SJSA1 (cell line): ENCODE measurements around the gene AK1. TPM values are rescaled to one million over a fixed set of nuclear protein-coding genes. Genes with fewer than 3 reads are reported as not detected.
"Not testable (repeated sequence)": the region's sequence is repeated elsewhere in the genome, so short reads cannot be mapped to it uniquely, and the experiment has no call there.

Source experiments
- DNase-seq, 2 experiments: peaks; one replicate each; pipeline ENCODE4 v3.0.0-alpha.2; 2015 to 2020; ENCODE audit warnings: low spot score in 2 of 2, low read depth in 1 of 2
- H3K27ac ChIP-seq: fragments of 250-450 bp; sonication (Bioruptor Pico); 2 replicates; pipeline ENCODE4 v1.5.1; 2020; ENCODE audit warnings: mild to moderate bottlenecking, moderate library complexity
- H3K27me3 ChIP-seq: fragments of 250-450 bp; sonication (Bioruptor Pico); replicated peaks from 2 replicates; pipeline ENCODE4 v1.5.1; 2020; ENCODE audit warnings: mild to moderate bottlenecking, moderate library complexity
- H3K36me3 ChIP-seq: fragments of 250-450 bp; sonication (Bioruptor Pico); 2 replicates; pipeline ENCODE4 v1.5.1; 2020; ENCODE audit warnings: mild to moderate bottlenecking
- H3K4me1 ChIP-seq: fragments of 250-450 bp; sonication (Bioruptor Pico); replicated peaks from 2 replicates; pipeline ENCODE4 v1.6.1; 2021; ENCODE audit warnings: mild to moderate bottlenecking
- H3K4me3 ChIP-seq: fragments of 250-450 bp; sonication (Bioruptor Pico); 2 replicates; pipeline ENCODE4 v1.5.1; 2020; ENCODE audit warnings: mild to moderate bottlenecking
- H3K9me3 ChIP-seq: fragments of 250-450 bp; sonication (Bioruptor Pico); replicated peaks from 2 replicates; pipeline ENCODE4 v1.5.1; 2020; ENCODE audit warnings: mild to moderate bottlenecking
- total RNA-seq: library from RNA; depleted of rRNA; stranded (reverse); fragments of >200 nt; shearing (Covaris generic); gene quantifications from 2 replicates; pipeline ENCODE4 v1.2.3, GENCODE V29; 2014

The AK1 gene
- total RNA-seq, 1 experiment from 2014 or later: 32.6 TPM

DNA sequence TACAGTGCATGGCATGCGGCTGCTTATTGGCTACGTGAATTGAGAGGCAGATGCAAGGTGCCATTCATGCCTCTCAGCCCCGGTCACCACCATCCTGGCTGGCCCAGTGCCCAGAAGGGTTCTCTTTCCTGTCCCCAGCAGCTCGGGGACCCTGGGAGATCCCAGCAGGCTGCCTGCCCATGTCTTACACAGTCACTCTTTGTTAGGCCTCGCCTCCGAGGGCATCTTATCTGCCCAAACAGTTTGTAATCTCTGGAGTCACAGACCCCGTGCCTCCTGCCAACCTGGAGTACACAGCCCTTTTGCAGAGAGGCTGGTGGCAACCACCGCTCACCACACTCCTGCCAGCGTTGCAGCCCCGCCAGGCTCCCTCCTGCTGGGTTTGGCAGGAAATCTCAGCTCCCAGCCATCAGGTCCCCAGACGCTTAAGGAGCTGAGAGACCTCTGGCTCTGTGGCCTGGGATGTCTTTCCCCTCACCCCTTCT is 7.0 kb upstream of the AK1 start:
- Histone ChIP-seq H3K27me3 (no peaks in the 10 kb centered on the region), H3K27ac (no peak overlapping the region), H3K9me3 (no peaks in the 10 kb centered on the region), H3K4me1 (no peaks in the 10 kb centered on the region), H3K4me3 (no peak overlapping the region), H3K36me3 (peaks cover 40% of the 10 kb centered on the region)
- peak in 1 of 2 experiments; percentile 43 for DNase-seq

- Histone ChIP-seq H3K4me1 (no peaks in the 10 kb centered on the region), H3K27me3 (no peaks in the 10 kb centered on the region), H3K9me3 (no peaks in the 10 kb centered on the region), H3K27ac (no peak overlapping the region), H3K36me3 (peaks cover 40% of the 10 kb centered on the region), H3K4me3 (no peak overlapping the region)
- no peak for DNase-seq
Observed at GRCh38 chr9:127883959-127884358, 6.5 kb upstream of the AK1 start.

GRCh38 chr9:127881715-127882114 is 4.2 kb upstream of the AK1 start:
- H3K9me3 ChIP-seq, H3K4me3 ChIP-seq, DNase-seq, H3K27me3 ChIP-seq, H3K27ac ChIP-seq: not testable (repeated sequence)
- Histone ChIP-seq H3K36me3 (peaks cover 24% of the 10 kb centered on the region), H3K4me1 (peaks cover 14% of the 10 kb centered on the region)

GRCh38 chr9:127880143-127880542 is 2.7 kb upstream of the AK1 start:
- Histone ChIP-seq H3K36me3 (peaks cover 10% of the 10 kb centered on the region), H3K4me1 (peaks cover 15% of the 10 kb centered on the region), H3K27ac (no peak overlapping the region), H3K9me3 (no peaks in the 10 kb centered on the region), H3K27me3 (no peaks in the 10 kb centered on the region), H3K4me3 (no peak overlapping the region)
- no peak for DNase-seq

DNA sequence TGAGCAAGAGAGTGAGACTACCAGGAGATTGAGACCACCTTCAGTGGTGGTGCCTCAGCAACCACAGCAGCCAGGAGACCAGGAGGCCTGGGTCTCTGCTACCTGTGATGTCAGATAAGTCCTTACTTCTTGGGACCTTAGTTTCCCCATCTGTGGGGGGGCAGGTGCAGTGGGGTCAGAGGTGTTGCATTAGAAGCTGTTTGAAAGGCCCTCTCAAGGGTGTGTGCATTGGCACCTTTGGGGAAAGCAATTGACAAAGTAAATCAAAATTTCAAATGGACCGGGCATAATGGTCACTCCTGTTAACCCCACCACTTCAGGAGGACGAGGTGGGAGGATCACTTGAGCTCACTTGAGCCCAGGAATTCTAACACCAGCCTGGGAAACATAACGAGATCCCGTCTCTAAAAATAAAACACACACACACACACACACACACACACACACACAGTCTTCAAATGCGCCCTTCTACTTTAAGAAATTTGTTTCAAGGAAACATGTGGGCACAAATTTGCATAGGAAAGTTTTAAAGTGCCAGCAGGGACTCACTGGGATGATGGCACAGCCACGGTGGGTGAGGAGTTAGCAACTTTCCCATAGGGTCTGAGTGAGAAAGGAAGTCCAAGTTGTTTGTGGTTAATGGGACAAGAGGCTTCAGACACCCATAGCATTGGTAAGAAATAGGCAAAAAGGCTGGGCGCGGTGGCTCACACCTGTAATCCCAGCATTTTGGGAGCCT is 1.3 kb upstream of the AK1 start:
- Histone ChIP-seq H3K4me1 (peaks cover 15% of the 10 kb centered on the region), H3K36me3 (0 out of 2 replicates have a peak, but pooled peaks cover 3% of the 10 kb centered on the region), H3K4me3 (no peak overlapping the region), H3K27ac (no peak overlapping the region), H3K9me3 (no peaks in the 10 kb centered on the region), H3K27me3 (no peaks in the 10 kb centered on the region)
- no peak for DNase-seq

DNA sequence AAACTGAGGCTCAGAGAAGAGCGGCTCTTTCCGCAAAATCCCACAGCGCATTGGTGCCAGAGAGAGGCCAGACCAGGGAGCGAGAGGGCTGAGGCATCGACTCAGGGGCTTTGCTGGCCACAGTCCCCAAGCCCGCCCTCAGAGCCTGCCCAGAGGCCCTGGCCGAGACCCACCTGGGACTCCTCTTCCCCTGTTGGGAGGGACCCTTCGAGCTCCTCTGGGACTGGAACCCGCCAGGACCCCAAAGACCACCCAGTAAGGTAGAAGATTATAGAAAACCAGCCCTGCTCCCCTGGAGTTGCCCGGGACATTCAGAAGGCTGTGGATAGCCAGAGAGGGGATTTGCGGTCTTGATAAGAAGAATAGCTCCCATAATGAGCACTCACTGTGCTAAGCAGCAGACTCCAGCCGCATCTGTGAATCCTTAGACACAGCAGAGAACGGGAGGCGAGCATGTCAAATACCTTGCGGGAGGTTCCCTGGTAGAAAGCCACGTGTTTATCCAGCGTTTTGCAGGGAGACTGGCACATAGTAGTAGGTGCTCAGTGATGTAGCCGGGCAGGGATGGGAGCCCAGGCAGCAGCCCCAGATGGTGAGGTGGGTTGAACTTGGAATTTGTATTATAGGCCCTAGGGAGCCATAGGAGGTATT is 651 bp upstream of the AK1 start:
- H3K36me3 ChIP-seq: 0 out of 2 replicates have a peak, but pooled peaks cover 3% of the 10 kb centered on the region
- peak overlapping the region; percentile 39 for H3K4me3 ChIP-seq
- no peaks in the 10 kb centered on the region for H3K27me3 ChIP-seq
- H3K27ac ChIP-seq: peak overlapping the region; percentile 17; the same call in 1 of the 2 replicates
- H3K4me1 ChIP-seq: peaks cover 15% of the 10 kb centered on the region
- peak in 1 of 2 experiments; percentile 31 for DNase-seq
- H3K9me3 ChIP-seq: no peaks in the 10 kb centered on the region

DNA sequence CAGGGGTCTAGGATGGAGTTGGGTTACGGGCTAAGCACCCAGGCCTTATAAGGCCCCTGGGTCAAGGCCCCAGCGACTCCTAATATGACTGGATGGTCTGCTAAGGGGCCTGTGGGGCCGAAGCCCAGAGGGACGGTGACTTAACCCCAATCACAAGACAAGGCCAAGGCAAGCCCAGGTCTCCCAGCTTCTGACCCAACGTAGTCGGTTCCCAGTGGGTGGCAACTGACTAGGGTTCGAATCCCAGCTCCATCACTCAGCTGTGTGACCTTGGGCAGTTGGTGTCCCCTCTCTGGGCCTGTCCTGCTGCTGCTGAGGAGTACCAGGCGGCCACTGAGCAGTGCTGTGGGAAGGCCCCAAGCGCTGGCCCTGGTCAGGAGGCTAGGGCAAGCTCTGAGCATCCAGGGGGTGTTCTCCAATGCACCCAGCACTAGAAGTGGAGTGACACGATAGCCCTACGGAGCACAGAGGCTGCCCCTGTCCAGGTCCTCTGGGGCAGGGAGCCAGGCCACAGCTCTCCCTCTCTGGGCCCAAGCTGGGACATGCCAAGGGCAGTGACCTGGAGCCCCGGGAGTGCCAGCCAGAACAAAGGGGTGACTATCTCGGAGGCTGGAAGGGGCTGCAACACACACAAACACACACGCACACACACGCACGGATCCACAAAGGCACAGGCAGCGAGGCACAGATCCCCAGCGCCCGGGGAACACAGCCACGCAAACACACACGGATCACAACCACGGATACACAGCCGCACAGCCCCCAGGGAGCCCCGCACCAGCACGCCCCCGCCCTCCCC is 512 bp downstream of the AK1 start:
- no peaks in the 10 kb centered on the region for H3K27me3 ChIP-seq
- peak in 1 of 2 experiments; percentile 39 for DNase-seq
- H3K4me3 ChIP-seq: peak overlapping the region; percentile 39
- H3K4me1 ChIP-seq: peaks cover 15% of the 10 kb centered on the region
- H3K27ac ChIP-seq: peak overlapping the region; percentile 26; the same call in 1 of the 2 replicates
- no peaks in the 10 kb centered on the region for H3K9me3 ChIP-seq
- peaks cover 3% of the 10 kb centered on the region; the same call in 1 of the 2 replicates for H3K36me3 ChIP-seq

DNA sequence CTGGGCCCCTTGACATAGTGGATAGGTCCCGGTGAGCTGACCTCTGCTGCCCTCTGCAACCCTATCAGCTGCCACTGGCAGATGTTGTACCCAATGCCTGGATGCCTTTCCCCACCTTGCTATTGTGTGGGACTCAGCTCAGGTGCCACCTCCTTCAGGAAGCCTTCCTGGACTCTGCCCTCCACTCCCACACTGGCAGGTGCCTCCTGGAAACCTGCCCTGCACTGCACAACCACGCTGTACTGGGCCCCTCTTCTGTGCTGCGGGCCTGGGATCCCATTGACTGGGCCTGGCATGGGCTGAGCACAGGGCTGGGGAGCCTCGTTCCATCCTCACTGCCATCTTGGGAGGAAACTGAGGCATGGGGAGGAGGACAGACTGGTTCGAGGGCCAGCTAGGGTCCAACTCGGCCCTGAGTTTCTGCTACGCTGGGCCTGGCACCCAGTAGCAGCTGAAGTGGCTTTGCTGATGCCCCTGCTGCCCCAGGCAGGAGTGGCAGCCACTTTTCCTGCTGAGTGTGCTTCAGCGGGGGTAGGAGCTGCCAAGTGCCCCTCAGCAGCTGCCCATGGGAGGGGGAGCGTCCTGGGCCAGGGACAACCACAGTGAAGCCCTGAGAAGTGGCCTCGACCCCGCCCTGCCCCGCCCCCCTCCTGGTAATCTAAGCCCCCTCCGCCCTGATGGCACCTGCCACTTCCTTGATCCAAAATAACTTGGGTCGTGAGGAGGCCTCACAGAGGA is 1.3 kb downstream of the AK1 start:
- no peak overlapping the region for H3K27ac ChIP-seq
- H3K4me3 ChIP-seq: no peak overlapping the region
- peak in 1 of 2 experiments; percentile 37 for DNase-seq
- peaks cover 8% of the 10 kb centered on the region; the same call in 1 of the 2 replicates for H3K36me3 ChIP-seq
- peaks cover 15% of the 10 kb centered on the region for H3K4me1 ChIP-seq
- no peaks in the 10 kb centered on the region for H3K9me3 ChIP-seq
- no peaks in the 10 kb centered on the region for H3K27me3 ChIP-seq

GRCh38 chr9:127875306-127875966 is 2.0 kb downstream of the AK1 start:
- Histone ChIP-seq H3K27ac (no peak overlapping the region), H3K27me3 (no peaks in the 10 kb centered on the region), H3K4me3 (no peak overlapping the region), H3K9me3 (no peaks in the 10 kb centered on the region), H3K36me3 (peaks cover 11% of the 10 kb centered on the region; the same call in 1 of the 2 replicates), H3K4me1 (peaks cover 15% of the 10 kb centered on the region)
- DNase-seq: no peak

- Histone ChIP-seq H3K4me1 (peaks cover 15% of the 10 kb centered on the region), H3K36me3 (peaks cover 12% of the 10 kb centered on the region; the same call in 1 of the 2 replicates), H3K9me3 (no peaks in the 10 kb centered on the region), H3K27me3 (no peaks in the 10 kb centered on the region), H3K27ac (no peak overlapping the region), H3K4me3 (no peak overlapping the region)
- DNase-seq: no peak
Observed at GRCh38 chr9:127874301-127875221, 2.9 kb downstream of the AK1 start.

- H3K27ac ChIP-seq: no peak overlapping the region
Observed at GRCh38 chr9:127873886-127874285, 3.6 kb downstream of the AK1 start.

DNA sequence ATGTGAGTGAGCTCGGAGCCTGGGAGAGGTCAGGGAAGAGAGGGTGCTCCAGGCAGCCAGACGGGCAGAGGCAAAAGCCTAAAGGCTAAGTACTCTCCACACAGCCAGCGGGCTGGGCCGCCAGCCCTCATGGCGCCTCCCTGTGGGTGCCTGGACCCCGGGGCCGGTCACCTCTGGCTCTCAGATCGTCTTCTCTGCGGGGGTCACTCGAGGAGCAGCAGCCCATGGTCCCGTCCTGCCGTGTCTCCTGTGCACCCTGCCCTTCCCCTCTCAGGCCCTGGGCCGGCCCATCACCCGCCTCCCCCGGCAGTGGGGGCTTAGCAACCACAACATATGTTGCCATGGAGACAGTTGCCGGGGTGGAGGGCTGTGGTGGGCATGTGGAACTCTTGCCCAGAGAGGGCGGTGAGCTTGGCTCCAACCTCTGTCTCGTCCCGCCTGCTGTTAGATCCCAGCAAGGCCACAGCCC is 4.2 kb downstream of the AK1 start:
- no peak overlapping the region for H3K4me3 ChIP-seq
- peaks cover 18% of the 10 kb centered on the region; the same call in 1 of the 2 replicates for H3K36me3 ChIP-seq
- H3K27ac ChIP-seq: no peak overlapping the region
- no peaks in the 10 kb centered on the region for H3K27me3 ChIP-seq
- H3K9me3 ChIP-seq: no peaks in the 10 kb centered on the region
- H3K4me1 ChIP-seq: peaks cover 14% of the 10 kb centered on the region
- DNase-seq: no peak

More at GRCh38 chr9:127873886-127874285, 3.6 kb downstream of the AK1 start:
- no peaks in the 10 kb centered on the region for H3K9me3 ChIP-seq
- no peak for DNase-seq
- peaks cover 15% of the 10 kb centered on the region for H3K4me1 ChIP-seq
- H3K4me3 ChIP-seq: no peak overlapping the region
- peaks cover 18% of the 10 kb centered on the region; the same call in 1 of the 2 replicates for H3K36me3 ChIP-seq
- no peaks in the 10 kb centered on the region for H3K27me3 ChIP-seq
